ENCODE measurements around the gene GATB.

GRCh38 chr4:151718984-151719955 lies 41.5 kb downstream of the GATB start:
- TF ChIP-seq, protein P1, sequence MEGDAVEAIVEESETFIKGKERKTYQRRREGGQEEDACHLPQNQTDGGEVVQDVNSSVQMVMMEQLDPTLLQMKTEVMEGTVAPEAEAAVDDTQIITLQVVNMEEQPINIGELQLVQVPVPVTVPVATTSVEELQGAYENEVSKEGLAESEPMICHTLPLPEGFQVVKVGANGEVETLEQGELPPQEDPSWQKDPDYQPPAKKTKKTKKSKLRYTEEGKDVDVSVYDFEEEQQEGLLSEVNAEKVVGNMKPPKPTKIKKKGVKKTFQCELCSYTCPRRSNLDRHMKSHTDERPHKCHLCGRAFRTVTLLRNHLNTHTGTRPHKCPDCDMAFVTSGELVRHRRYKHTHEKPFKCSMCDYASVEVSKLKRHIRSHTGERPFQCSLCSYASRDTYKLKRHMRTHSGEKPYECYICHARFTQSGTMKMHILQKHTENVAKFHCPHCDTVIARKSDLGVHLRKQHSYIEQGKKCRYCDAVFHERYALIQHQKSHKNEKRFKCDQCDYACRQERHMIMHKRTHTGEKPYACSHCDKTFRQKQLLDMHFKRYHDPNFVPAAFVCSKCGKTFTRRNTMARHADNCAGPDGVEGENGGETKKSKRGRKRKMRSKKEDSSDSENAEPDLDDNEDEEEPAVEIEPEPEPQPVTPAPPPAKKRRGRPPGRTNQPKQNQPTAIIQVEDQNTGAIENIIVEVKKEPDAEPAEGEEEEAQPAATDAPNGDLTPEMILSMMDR (IDR thresholded peaks at IDR 0.05; ENCODE audit: low read depth, low read length): no peak
- TF ChIP-seq EZH2phosphoT487 (IDR thresholded peaks at IDR 0.05; ENCODE audit: low read depth): no peak
